Measurements from ENCODE around the gene RNASEH2C.
"Not testable (repeated sequence)": the region's sequence is repeated elsewhere in the genome, so short reads cannot be mapped to it uniquely, and the experiment has no call there.

Gene RNASEH2C

DNA sequence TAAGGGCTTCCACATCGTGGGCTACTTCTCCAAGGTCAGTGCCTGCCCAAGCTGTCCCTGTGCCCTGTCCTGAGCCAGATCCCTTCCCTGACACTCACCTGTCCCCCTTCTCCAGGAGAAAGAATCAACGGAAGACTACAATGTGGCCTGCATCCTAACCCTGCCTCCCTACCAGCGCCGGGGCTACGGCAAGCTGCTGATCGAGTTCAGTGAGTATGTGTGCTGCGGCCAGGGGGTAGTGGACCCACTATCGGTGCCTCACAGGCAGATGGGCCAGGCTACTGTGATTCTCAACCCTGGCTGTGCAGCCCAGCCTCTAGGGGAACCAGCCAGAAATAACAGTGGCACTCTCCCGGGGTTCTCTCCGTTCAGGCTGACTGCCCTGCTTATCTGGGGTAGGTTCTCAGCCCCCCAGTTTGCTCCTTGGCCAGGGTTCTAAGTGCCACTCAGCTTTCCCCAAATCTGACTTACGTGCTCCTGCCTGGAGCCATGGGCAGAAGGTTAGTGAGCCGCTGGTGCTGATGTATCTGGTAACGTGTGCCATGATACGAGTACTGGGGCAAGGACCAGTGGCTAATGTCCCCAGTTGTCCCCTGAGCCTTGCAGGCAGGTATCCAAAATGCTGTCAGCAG lies 3.7 kb downstream of the RNASEH2C start:
- DNase-seq: no peak

DNA sequence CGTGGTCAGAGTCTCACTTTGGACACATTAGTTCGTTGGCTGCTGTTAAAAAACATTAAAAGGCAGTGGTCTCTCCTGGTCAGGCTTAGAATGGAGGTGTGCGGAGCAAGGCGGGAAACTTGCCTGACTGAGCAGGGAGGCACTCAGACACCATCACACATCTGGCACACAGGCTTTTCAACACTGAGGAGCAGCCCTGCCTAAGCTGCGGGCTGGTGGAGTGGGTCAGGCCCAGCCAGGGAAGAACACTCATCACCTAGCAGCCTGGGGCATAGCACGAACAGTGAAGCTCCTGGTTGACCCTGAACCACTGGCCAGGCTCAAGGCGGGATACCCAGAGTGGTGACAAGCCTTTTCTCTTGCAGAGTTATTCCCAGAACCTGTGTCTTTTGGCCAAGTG lies 4.3 kb downstream of the RNASEH2C start:
- DNase-seq: no peak

DNA sequence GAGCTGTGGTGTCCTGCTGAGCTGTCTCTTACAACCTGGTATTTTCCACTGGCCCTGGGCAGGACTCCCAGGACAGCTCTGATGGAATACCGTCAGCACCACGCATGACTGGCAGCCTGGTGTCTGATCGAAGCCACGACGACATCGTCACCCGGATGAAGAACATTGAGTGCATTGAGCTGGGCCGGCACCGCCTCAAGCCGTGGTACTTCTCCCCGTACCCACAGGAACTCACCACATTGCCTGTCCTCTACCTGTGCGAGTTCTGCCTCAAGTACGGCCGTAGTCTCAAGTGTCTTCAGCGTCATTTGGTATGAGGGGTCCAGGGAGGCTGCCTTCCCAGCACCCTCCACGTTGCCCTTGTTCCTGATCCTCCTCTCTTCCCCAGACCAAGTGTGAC lies 6.2 kb downstream of the RNASEH2C start:
- no peak for DNase-seq

DNA sequence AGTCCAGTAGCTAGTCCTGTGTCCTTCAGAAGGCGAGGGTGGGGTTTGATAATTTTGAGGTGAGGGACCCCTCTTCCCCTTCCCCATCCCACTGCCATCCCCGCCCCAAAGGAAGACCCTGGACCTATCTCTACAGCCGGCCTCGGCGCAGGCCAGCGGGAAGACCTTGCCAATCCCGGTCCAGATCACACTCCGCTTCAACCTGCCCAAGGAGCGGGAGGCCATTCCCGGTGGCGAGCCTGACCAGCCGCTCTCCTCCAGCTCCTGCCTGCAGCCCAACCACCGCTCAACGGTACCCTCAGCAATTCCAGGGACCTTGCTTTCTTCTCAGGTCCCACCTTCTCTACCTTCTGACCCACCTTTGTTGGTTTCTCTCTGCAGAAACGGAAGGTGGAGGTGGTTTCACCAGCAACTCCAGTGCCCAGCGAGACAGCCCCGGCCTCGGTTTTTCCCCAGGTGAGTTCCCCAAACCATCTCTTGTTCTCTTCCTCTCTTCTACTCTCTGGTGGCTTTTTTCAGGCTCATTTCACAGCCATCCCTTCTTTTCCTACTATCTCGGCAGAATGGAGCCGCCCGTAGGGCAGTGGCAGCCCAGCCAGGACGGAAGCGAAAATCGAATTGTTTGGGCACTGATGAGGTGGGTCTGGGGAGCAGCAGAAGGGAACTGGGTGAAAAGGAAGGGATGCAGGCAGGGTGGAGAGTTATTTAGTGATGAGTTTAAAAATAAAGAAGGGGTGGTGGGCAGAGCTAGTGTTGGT lies 7.2 kb downstream of the RNASEH2C start:
- no peak for DNase-seq

DNA sequence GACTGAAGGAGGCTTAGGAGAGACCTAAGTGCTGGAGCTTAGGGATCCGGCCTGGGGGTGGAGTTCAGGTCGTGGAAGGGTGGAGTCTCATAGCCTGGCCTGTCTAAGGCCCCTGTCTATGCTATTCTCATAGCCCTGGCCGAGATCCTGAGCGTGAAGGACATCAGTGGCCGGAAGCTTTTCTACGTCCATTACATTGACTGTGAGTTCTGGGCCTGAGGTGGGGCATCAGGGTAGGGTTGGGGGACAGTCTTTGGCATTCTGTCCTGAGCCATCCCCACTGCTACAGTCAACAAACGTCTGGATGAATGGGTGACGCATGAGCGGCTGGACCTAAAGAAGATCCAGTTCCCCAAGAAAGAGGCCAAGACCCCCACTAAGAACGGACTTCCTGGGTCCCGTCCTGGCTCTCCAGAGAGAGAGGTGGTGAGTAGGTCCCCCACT lies 7.9 kb downstream of the RNASEH2C start:
- no peak for DNase-seq

DNA sequence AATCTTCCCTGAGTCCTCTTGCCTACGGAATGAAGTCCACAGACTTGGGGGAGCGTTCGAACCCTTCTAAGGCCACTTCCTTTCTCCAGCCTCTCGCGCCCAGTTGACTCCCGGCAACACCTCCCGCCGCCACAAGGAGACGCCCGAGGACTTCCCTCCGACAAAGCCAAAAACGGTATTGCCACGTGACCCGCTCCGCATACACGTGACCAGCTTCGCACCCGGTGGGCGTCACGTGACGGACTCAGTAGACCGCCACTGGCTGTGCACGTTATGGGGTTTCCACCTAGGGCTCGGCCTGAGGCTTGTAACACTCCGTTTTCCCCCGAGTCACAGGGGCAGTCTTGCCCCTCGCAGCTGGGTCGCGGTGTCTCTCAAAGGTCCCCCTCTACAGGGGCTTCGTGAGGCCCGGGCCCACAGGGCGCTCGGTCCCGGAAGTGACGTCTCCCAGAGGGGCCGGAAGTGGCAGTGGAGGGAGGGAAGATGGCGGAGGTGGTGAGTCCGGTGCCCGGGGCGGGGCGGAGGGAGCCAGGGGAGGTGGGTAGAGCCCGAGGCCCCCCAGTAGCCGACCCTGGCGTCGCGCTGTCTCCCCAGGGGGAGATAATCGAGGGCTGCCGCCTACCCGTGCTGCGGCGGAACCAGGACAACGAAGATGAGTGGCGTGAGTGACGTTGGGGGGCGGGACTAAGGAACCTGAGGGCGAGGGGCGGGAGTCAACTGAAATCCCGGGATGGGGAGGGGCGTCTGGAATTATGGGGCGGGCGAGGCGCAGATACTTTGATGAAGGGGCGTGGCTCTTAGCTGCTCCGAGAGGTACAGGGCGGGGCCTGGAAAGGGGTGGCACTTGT lies 8.6 kb downstream of the RNASEH2C start, which contains the start of gene KAT5:
TSS of gene KAT5 (plus strand) at position 468 of the 848 bp plus-strand sequence. CDS start at position 484, 16 bp downstream.
- peak; percentile 96 to 97 for DNase-seq

DNA sequence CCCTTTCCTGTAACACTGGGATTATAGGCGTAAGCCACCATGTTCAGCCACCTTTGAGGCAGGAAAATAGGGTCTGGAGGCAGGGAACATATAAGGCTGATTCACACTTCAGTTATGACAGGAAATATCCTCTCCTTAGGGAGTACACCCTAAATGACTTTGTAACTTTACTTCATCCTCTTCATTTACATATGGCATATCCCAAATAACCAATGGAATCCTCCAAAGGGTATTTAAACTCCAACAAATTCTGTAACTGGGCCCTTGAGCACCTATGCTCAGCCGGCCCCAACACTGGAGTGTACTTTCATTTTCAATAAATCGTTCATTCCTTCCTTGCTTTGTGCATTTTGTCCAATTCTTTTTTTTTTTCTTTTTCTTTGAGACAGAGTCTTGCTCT lies 10.2 kb downstream of the RNASEH2C start:
- no peak for DNase-seq

DNA sequence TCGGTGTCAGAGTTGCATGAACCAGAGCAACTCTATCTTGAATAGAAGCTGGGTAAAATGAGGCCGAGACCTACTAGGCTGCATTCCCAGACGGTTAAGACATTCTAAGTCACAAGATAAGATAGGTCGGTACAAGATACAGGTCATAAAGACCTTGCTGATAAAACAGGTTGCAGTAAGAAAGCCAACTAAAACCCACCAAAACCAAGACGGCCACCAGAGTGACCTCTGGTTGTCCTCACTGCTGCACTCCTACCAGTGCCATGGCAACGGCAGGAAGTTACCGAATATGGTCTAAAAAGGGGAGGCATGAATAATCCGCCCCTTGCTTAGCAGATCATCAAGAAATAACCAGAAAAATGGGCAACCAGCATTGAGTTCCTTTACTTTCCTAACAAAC lies 10.9 kb downstream of the RNASEH2C start:
- no peak for DNase-seq

DNA sequence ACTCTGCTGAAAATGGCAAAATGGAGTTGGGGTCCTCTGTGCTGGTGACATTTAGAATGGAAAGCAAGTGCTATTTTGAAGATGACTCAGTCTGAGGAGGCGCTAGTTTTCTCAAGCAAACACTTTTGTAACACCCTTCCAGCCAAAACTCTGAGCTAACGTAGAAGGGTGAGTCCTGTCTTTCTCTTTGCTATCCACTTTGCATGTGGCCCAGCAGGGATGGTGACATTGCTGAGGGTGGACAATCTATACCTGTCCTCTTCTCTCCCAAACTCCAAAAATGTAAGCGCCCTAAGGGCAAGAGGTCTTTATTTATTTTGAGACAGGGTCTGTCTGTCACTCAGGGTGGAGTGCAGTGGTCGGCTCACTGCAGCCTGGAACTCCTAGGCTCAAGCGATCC lies 12.1 kb downstream of the RNASEH2C start:
- no peak for DNase-seq

DNA sequence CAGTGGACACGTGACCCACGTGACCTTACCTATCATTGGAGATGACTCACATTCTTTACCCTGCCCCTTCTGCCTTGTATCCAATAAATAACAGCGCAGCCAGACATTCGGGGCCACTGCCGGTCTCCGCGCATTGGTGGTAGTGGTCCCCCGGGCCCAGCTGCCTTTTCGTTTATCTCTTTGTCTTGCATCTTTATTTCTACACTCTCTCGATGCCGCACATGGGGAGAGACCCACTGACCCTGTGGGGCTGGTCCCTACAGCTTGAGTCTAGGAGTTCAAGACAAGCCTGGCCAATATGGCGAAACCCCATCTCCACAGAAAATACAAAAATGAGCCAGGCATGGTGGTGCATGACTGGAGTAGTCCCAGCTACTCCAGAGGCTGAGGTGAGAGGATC lies 13.6 kb downstream of the RNASEH2C start:
- DNase-seq: not testable (repeated sequence)

DNA sequence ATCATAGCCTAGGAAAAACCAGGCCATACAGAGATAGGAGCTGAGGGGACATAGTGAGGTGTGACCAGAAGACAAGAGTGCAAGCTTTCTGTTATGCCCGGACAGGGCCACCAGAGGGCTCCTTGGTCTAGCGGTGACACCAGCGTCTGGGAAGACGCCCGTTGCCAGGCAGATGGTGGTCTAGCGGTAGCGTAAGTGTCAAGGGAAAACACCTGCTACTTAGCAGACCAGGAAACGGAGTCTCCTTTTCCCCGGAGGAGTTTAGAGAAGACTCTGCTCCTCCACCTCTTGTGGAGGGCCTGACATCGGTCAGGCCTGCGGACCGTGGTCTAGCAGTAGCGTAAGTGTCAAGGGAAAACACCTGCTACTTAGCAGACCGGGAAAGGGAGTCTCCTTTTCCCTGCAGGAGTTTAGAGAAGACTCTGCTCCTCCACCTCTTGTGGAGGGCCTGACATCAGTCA lies 14.3 kb downstream of the RNASEH2C start:
- DNase-seq: peak in 1 of 2 experiments; percentile 28

DNA sequence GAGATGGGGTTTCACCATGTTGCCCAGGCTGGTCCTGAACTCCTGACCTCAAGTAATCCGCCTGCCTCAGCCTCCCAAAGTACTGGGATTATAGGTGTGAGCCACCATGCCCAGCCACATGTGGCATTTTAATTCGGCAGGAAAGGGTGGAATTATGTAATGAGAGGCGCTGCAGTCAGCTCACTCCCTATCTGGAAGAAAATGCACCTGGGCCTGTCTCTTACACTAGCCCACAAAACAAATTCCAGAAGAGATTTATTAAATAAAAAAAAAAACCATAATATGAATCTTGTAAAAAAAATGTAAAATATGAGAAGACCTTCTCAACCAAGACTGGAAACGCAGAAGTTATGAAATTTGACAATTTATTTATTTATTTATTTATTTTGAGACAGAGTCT lies 16.8 kb downstream of the RNASEH2C start:
- DNase-seq: no peak

DNA sequence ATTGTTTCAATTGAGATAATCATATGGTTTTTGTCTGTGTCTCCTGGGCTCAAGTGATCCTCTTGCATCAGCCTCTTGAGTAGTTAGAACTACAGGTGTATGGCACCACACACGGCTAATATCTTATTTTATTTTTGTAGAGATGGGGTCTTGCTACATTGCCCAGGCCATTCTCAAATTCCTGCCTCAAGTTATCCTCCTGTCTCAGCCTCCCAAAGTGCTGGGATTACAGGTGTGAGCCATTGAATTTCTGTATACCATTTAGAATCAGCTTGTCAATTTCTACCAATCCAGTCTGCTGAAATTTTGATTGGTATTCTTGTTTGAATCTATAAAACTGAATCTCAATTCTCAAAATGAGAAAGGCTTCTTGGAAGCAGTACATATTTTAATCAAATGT lies 18.9 kb downstream of the RNASEH2C start:
- no peak for DNase-seq

DNA sequence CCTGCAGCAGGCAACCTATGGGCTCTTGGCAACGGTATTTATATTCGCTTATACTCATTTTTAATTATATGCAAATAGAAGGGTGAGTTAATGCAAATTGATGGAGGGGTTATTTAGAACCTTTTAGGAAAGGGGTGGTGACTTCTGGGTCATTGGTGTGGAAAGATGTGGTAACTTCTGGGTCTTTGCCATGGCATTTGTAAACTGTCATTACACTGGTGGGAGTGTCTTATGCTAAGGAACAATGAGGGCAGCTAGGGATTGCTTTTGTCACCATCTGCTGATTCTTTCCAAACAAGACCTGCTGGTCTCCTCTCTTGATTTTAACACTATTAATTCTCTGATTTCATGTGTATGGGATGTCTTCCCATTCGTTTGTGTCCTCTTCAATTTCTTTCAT lies 20.2 kb downstream of the RNASEH2C start:
- DNase-seq: no peak

DNA sequence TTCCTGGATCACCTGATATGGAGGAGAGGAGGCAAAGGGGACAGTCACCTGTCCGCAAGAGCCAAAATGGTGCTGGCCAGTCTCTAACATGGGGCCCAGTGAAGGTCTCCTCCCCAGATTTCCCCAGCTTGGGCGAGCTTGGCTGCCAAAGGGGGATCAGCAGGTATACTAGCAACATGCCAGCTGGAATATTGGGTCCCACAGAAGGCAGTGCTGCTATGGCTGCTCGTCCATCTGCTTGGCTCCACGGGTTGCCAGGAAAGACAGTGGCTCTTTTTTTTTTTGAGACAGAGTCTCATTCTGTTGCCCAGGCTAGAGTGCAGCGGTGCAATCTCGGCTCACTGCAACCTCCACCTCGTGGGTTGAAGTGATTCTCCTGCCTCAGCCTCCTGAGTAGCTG lies 21.3 kb downstream of the RNASEH2C start:
- DNase-seq: no peak

DNA sequence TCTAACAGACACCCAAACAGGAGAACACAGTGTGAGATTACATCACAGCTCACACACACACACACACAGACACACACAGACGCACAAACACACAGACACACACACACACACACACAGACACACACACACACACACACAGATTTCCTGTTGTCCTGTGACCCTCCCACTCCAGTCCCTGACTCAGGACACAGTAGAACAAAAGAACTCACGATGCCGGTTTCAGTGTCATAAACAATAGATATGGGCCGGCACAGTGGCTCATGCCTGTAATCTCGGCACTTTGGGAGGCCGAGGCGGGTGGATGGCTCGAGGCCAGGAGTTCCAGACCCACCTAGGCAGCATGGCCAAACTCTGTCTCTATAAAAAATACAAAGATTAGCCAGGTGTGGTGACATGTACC lies 22.4 kb downstream of the RNASEH2C start:
- DNase-seq: no peak

DNA sequence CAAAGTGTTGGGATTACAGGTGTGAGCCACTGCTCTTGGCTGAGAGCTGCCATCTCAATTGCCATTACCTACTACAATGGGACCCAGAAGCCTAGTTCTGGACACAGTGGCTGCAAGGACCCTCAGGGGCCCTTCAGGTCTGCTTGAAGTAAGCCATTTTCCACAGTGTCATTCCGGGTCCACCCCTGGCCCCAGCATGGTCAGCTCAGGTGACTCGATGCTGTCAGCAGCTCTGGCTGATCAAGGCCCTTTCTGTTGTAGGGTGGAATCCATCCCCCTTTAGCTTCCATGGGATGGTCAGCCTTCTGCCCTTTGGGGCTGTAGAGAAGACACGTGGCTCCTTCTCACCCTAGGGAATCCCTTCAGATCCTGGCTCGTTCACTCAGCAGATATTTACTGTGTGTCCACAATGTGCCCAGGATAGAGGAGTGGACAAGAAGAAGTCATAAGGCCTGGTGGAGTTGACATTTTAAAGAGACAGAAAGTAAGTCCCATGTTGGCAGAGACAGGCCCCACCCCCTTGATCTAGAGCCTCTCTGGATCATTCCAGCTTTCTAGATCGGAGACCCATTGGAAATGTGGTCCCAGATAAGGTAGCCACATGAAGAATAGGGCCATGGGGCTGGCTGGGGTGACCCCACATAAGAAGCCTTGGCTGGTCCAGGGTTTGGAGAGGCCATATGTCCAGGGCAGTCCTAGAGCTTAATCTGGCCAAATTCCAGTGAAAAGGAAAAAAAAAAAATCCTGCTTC lies 23.6 kb downstream of the RNASEH2C start:
- no peak for DNase-seq

DNA sequence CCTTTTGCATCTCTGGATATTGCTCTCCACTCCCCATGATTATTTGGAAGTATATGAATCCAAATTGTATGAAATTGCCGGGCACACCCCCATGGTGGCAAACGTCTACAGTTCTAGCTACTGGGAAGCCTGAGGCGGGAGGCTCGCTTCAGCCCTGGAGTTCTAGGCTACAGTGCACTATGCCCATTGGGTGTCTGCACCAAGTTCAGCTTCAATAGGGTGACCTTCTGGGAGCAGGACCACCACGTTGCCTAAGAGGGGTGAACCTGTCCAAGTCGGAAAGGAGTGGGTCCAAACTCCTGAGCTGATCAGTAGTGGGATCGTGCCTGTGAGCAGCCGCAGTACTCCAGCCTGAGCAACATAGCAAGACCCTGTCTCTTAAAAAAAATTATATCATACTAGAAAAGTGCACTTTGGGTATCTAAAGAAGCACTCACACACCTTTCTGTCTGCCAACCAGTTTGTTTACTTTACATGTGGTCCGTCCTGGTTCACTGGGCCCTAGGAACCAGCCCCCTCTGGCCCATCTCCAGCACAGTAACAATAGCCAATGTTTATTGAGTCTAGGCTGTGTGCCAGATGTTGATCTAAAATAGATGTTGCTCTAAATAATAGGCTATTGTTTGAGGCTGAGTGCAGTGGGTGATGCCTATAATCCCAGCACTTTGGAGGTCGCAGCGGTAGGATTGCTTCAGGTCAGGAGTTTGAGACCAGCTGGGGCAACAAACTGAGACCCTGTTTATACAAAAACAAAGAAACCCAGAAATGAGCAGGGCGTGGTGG lies 24.9 kb downstream of the RNASEH2C start:
- DNase-seq: peak in 1 of 2 experiments; percentile 43

DNA sequence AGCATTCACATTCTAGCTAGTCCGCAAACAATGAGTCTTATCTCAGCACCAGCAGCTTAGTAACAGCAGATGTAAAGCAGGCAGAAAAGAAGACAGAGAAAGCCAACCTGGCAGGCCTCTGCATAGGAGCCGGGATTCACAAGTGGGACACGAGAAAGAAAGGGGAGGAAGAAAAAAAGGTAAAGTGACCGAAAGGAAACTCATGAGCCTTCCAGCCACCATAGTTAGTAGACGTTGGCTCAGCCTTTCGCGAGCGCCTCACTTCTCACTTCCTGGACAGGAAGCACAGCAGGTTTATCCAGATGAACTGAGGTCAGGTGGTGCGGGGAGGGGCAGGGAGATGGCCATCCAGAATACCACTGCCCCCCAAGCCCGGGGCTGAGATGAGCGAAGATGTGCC lies 28.2 kb downstream of the RNASEH2C start:
- DNase-seq: no peak

DNA sequence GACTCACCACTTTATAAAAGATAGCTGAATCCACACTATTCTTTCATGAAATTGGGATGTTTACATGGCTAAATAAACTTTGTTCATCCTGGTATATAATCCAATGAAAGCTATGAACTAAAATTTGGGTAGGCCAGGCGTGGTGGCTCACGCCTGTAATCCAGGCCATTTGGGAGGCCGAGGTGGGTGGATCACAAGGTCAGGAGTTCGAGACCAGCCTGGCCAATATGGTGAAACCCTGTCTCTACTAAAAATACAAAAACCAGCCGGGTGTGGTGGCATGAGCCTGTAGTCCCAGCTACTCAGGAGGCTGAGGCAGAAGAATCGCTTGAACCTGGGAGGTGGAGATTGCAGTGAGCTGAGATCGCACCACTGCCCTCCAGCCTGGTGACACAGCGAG lies 28.8 kb downstream of the RNASEH2C start:
- not testable (repeated sequence) for DNase-seq

DNA sequence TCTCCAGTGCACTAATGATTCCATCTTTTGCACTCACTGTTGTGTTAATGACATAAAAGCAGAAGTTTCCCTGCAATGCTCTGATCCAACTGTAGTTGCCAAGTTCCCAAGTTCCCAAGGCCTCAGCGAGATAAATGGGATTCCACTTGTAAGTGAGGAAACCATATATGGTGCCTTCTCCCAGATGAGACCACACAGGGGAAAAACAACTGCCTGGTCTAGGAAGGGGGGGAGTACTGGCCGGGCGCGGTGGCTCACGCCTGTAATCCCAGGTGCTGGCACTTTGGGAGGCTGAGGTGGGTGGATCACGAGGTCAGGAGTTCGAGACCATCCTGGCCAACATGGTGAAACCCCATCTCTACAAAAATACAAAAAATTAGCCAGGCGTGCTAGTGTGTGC lies 34.6 kb downstream of the RNASEH2C start:
- DNase-seq: no peak

DNA sequence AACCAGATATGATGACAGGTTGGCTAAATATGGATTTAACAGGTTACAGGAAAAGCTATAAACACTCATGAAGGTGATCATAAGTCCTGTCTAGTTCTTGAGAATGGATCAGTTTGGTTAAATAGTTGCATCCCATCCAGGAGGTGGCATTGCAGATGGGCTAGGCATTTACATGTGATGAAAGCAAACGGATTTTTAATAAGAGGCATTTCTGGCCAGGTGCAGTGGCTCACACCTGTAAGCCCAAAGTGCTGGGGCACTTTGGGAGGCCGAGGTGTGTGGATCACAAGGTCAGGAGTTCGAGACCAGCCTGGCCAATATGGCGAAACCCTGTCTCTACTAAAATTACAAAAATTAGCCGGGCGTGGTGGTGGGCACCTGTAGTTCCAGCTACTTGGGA lies 37.1 kb downstream of the RNASEH2C start:
- not testable (repeated sequence) for DNase-seq
